Upper lobe of left lung (tissue), 4 donors: ENCODE data around the gene TRIM65.

ENCODE experiments used
- EP300 ChIP-seq, 4 donors: sonication (generic); formaldehyde crosslinking; IDR thresholded peaks; one replicate each; pipeline ENCODE4 v1.5.1; 2017; ENCODE audit warnings: antibody characterized with exemption in 4 of 4, control low read depth in 2 of 4
- POLR2A ChIP-seq, 4 donors: fragments of 450-650 bp; IDR thresholded peaks; one replicate each; pipeline ENCODE4 v1.5.1; 2016 to 2017; ENCODE audit warnings: antibody characterized with exemption in 4 of 4, mild to moderate bottlenecking in 2 of 4
- POLR2AphosphoS5 ChIP-seq, 2 donors: sonication (generic); formaldehyde crosslinking; IDR thresholded peaks; one replicate each; pipeline ENCODE4 v1.5.1; 2017; ENCODE audit warnings: antibody characterized with exemption in 2 of 2
- TF ChIP-seq, protein P1 (sequence below), 6 experiments: fragments of 450-650 bp in 4 of 6; fragments of 200-600 bp in 2 of 6; sonication (generic) in 2 of 6; IDR thresholded peaks; one replicate each; pipeline ENCODE4 v1.5.1; 2016 to 2019; ENCODE audit warnings: antibody characterized with exemption in 6 of 6

DNA sequence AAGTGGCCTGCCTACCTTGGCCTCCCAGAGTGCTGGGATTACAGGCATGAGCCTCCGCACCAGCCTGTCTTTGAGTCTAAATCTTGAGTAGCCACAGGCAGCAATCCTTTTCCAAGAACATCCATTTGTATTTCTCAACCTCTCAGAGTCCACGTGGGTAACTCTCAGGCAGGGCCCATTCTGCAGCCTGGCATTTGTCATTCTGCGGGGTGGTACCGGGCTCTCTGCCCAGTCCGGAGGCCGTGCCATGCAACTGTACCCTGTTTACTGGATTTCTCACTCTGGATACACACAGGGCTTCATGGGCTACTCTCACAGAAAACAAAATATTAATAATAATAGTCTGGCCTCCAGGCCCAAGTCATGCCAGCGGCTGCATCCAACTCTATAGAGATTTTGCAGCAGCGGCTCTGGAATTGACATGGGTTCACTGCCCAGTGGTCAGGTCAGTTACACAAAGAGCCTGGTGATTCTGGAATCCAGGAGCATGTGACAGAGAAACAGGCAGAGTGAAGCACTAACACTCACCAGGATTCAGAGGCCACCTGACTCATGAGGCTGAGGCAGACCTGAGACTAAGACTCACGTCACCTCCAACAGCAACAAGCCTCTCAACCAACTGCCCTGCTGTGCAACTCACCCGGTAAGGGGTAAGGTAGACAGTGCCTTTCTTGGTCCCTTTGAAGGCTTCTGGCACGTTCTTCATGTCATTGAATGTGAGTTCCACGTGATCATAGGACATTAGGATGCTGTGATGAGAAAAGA is 45.6 kb downstream of the TRIM65 start:
- TF ChIP-seq POLR2A (IDR thresholded peaks at IDR 0.05): no peak
- no peak for TF ChIP-seq EP300 (IDR thresholded peaks at IDR 0.05)
- TF ChIP-seq, protein P1, sequence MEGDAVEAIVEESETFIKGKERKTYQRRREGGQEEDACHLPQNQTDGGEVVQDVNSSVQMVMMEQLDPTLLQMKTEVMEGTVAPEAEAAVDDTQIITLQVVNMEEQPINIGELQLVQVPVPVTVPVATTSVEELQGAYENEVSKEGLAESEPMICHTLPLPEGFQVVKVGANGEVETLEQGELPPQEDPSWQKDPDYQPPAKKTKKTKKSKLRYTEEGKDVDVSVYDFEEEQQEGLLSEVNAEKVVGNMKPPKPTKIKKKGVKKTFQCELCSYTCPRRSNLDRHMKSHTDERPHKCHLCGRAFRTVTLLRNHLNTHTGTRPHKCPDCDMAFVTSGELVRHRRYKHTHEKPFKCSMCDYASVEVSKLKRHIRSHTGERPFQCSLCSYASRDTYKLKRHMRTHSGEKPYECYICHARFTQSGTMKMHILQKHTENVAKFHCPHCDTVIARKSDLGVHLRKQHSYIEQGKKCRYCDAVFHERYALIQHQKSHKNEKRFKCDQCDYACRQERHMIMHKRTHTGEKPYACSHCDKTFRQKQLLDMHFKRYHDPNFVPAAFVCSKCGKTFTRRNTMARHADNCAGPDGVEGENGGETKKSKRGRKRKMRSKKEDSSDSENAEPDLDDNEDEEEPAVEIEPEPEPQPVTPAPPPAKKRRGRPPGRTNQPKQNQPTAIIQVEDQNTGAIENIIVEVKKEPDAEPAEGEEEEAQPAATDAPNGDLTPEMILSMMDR (IDR thresholded peaks at IDR 0.05): no peak
- no peak for TF ChIP-seq POLR2AphosphoS5 (IDR thresholded peaks at IDR 0.05)
